Liver (tissue), 9 donors: ENCODE data around the gene KIF2C. TPM values are rescaled to one million over a fixed set of nuclear protein-coding genes. Genes with fewer than 3 reads are reported as not detected.
A peak's percentile ranks its signal among the peaks of the same experiment; 100 is the strongest.
"Not testable (repeated sequence)": the region's sequence is repeated elsewhere in the genome, so short reads cannot be mapped to it uniquely, and the experiment has no call there.

ENCODE experiments used
- DNase-seq: peaks from one replicate; pipeline ENCODE4 v3.0.0-alpha.2; 2017; ENCODE audit warnings: low spot score
- H3K27ac ChIP-seq, 2 donors: one replicate each; pipeline ENCODE4 v1.7.0; 2013; ENCODE audit warnings: inconsistent platforms in 2 of 2, low read length in 2 of 2, control low read depth in 1 of 2, low read depth in 1 of 2, mild to moderate bottlenecking in 1 of 2
- H3K27me3 ChIP-seq, 4 donors: one replicate each; pipeline versions ENCODE4 v1.6.1 to v1.7.0; 2013; ENCODE audit warnings: low read length in 3 of 4, inconsistent platforms in 1 of 4, mild to moderate bottlenecking in 1 of 4, moderate library complexity in 1 of 4; ENCODE audit not compliant: control insufficient read depth in 4 of 4, insufficient read depth in 4 of 4
- H3K36me3 ChIP-seq, 4 donors: one replicate each; pipeline versions ENCODE4 v1.6.1 to v1.7.0; 2013; ENCODE audit warnings: low read length in 3 of 4, mild to moderate bottlenecking in 3 of 4, low read depth in 1 of 4, moderate library complexity in 1 of 4; ENCODE audit not compliant: control insufficient read depth in 4 of 4, insufficient read depth in 3 of 4
- H3K4me1 ChIP-seq, 4 donors: one replicate each; pipeline versions ENCODE4 v1.6.1 to v1.7.0; 2013; ENCODE audit warnings: low read length in 3 of 4, mild to moderate bottlenecking in 3 of 4, moderate library complexity in 1 of 4; ENCODE audit not compliant: control insufficient read depth in 4 of 4, insufficient read depth in 4 of 4
- H3K4me3 ChIP-seq, 3 donors: one replicate each; pipeline versions ENCODE4 v1.6.1 to v1.7.0; 2013; ENCODE audit warnings: low read length in 3 of 3, control low read depth in 1 of 3, low read depth in 1 of 3, mild to moderate bottlenecking in 1 of 3
- H3K9ac ChIP-seq, 2 donors: one replicate each; pipeline ENCODE4 v1.7.0; 2013; ENCODE audit warnings: low read length in 2 of 2, mild to moderate bottlenecking in 2 of 2, moderate library complexity in 2 of 2, control low read depth in 1 of 2, low read depth in 1 of 2
- H3K9me3 ChIP-seq, 4 donors: one replicate each; pipeline versions ENCODE4 v1.6.1 to v1.7.0; 2013; ENCODE audit warnings: low read length in 3 of 4; ENCODE audit not compliant: control insufficient read depth in 4 of 4
- HNF4A ChIP-seq, 2 donors: conservative IDR thresholded peaks; 2 replicates each; pipeline ENCODE4 v1.6.1; 2016; ENCODE audit warnings: antibody characterized with exemption in 2 of 2, mild to moderate bottlenecking in 2 of 2
- RXRA ChIP-seq, 2 donors: IDR thresholded peaks; 2 replicates each; pipeline ENCODE4 v1.6.1; 2017 to 2018; ENCODE audit warnings: antibody characterized with exemption in 2 of 2, mild to moderate bottlenecking in 1 of 2
- SP1 ChIP-seq: IDR thresholded peaks from 2 replicates; pipeline ENCODE4 v1.6.1; 2018; ENCODE audit warnings: antibody characterized with exemption, mild to moderate bottlenecking
- WGBS: extraction: QIAGEN DNeasy Blood & Tissue Kit; methylation state at CpG from one replicate; pipeline ENCODE4 v1.1.7; 2013; 5-methylcytosine and 5-hydroxymethylcytosine counted together
- polyA plus RNA-seq, 2 donors: library from polyadenylated mRNA; stranded (reverse) in 1 of 2; unstranded in 1 of 2; fragments of 200-250 nt in 1 of 2; fragments of >200 nt in 1 of 2; fragmentation: Nextera tagmentation in 1 of 2; extraction: Ambion mirVana in 1 of 2; gene quantifications; one replicate each; pipeline versions ENCODE4 v1.2.1 to v1.2.3, GENCODE V29; 2013 to 2015
- total RNA-seq, 2 donors: library from RNA; depleted of rRNA; stranded (reverse); fragments of >200 nt; gene quantifications; one replicate each; pipeline ENCODE4 v1.2.3, GENCODE V29; 2014
- TF ChIP-seq, protein P1 (sequence below): IDR thresholded peaks from 2 replicates; pipeline ENCODE4 v1.6.1; 2016; ENCODE audit warnings: antibody characterized with exemption
- TF ChIP-seq, protein P2 (sequence below): fragments of 150-350 bp; IDR thresholded peaks from 2 replicates; pipeline ENCODE4 v1.5.1; 2017; ENCODE audit warnings: improper control_type of control experiment, low read depth, low read length; ENCODE audit not compliant: missing input control
- donor health status: healthy.
- donor health status: healthy.
- donor health status: healthy.
- donor health status: healthy.
- donor health status: healthy.

The KIF2C gene
- total and polyA plus RNA-seq, 4 donors = 0.17 to 26.7 (median 0.73) TPM

DNA sequence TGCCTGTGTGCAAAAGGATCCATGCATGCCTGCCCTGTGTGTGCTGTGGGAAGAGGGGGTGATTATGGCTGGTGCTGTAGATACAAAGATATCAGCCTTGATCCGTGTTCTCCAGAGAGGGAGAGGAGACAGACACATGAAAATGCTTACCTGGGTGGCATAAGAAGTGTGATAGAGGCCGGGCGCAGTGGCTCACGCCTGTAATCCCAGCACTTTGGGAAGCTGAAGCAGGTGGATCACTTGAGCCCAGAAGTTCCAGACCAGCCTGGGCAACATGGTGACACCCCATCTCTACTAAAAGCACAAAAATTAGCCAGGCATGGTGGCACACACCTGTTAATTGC lies 71.1 kb downstream of the KIF2C start:
- not testable (repeated sequence) for H3K9ac ChIP-seq, DNase-seq, H3K36me3 ChIP-seq, H3K27me3 ChIP-seq, H3K4me3 ChIP-seq, H3K9me3 ChIP-seq
- WGBS = 96% methylated on average over 4 of the region's 4 CpGs
- Histone ChIP-seq H3K27ac (peak overlapping the region; percentile 95 to 98), H3K4me1 (peaks cover 19 to 58% (median 46%) of the 10 kb centered on the region in 4 donors)

GRCh38 chr1:44811234-44811633 lies 71.6 kb downstream of the KIF2C start:
- Histone ChIP-seq H3K4me1 (peaks cover 19 to 55% (median 43%) of the 10 kb centered on the region in 4 donors), H3K27me3 (no peaks in the 10 kb centered on the region), H3K9me3 (no peaks in the 10 kb centered on the region), H3K4me3 (no peak overlapping the region), H3K9ac (no peak overlapping the region), H3K36me3 (no peaks in the 10 kb centered on the region), H3K27ac (peak overlapping the region in 1 of 2 donors; percentile 19)
- TF ChIP-seq, protein P1, sequence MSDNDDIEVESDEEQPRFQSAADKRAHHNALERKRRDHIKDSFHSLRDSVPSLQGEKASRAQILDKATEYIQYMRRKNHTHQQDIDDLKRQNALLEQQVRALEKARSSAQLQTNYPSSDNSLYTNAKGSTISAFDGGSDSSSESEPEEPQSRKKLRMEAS = no peak
- WGBS = 86% methylated on average over 8 of the region's 8 CpGs
- DNase-seq = no peak

- H3K27ac ChIP-seq = peak overlapping the region; percentile 86 to 94
- DNase-seq = peak; percentile 36
- 28% methylated on average over 48 of the region's 48 CpGs for WGBS
- H3K9ac ChIP-seq = peak overlapping the region; percentile 36 to 89
- no peaks in the 10 kb centered on the region for H3K27me3 ChIP-seq
- peak; percentile 50 for TF ChIP-seq SP1
- peak; percentile 20 to 46 for TF ChIP-seq HNF4A (conservative IDR thresholded peaks at IDR 0.05)
- TF ChIP-seq RXRA (IDR thresholded peaks at IDR 0.05) = peak in 1 of 2 donors; percentile 15
- TF ChIP-seq, protein P2, sequence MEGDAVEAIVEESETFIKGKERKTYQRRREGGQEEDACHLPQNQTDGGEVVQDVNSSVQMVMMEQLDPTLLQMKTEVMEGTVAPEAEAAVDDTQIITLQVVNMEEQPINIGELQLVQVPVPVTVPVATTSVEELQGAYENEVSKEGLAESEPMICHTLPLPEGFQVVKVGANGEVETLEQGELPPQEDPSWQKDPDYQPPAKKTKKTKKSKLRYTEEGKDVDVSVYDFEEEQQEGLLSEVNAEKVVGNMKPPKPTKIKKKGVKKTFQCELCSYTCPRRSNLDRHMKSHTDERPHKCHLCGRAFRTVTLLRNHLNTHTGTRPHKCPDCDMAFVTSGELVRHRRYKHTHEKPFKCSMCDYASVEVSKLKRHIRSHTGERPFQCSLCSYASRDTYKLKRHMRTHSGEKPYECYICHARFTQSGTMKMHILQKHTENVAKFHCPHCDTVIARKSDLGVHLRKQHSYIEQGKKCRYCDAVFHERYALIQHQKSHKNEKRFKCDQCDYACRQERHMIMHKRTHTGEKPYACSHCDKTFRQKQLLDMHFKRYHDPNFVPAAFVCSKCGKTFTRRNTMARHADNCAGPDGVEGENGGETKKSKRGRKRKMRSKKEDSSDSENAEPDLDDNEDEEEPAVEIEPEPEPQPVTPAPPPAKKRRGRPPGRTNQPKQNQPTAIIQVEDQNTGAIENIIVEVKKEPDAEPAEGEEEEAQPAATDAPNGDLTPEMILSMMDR = no peak
- H3K9me3 ChIP-seq = no peaks in the 10 kb centered on the region
- peaks cover 12 to 39% (median 28%) of the 10 kb centered on the region in 4 donors for H3K4me1 ChIP-seq
- peak overlapping the region; percentile 71 to 82 (median 72) for H3K4me3 ChIP-seq
- H3K36me3 ChIP-seq = no peaks in the 10 kb centered on the region
These were observed 73.3 kb downstream of the KIF2C start for GRCh38 chr1:44812822-44813543.

- H3K27ac ChIP-seq, H3K9me3 ChIP-seq, H3K4me3 ChIP-seq, H3K27me3 ChIP-seq, H3K9ac ChIP-seq, DNase-seq, H3K36me3 ChIP-seq: not testable (repeated sequence)
- H3K4me1 ChIP-seq = peaks cover 7 to 36% (median 19%) of the 10 kb centered on the region in 4 donors
- WGBS = 91% methylated on average over 9 of the region's 9 CpGs
These were observed 76.3 kb downstream of the KIF2C start for GRCh38 chr1:44815926-44816325.
